Activated CD8-positive, alpha-beta memory T cell treated with anti-CD3 and anti-CD28 coated beads, Interleukin-2, amount 10 ng/mL, durations not matched to agents 7 days and 5 days (primary cell): ENCODE results near the gene WFDC9. TPM values are rescaled to one million over a fixed set of nuclear protein-coding genes. Genes with fewer than 3 reads are reported as not detected.
"Not testable (repeated sequence)": the region's sequence is repeated elsewhere in the genome, so short reads cannot be mapped to it uniquely, and the experiment has no call there.

Experiments
- ATAC-seq: fragments of 150-1000 bp; cut with Tn5 transposase; one replicate; pipeline ENCODE4 v1.10.0; 2021; ENCODE audit warnings: moderate library complexity
- CTCF ChIA-PET: fragments of 350-600 bp; sonication (Branson Sonifier 250); formaldehyde crosslinking; loops from one replicate; lab custom pipeline; 2021; ENCODE audit warnings: antibody characterized with exemption; lab: Charles Lee
- DNase-seq: peaks from one replicate; pipeline ENCODE4 v3.0.0-alpha.2; 2020
- H3K27ac Mint-ChIP-seq: one replicate; pipeline ENCODE4 v1.8.0; 2021; ENCODE audit warnings: mild to moderate bottlenecking, mixed read lengths
- H3K27me3 Mint-ChIP-seq: one replicate; pipeline ENCODE4 v1.8.0; 2021; ENCODE audit warnings: mixed read lengths
- H3K36me3 Mint-ChIP-seq: one replicate; pipeline ENCODE4 v1.8.0; 2021; ENCODE audit warnings: mild to moderate bottlenecking, mixed read lengths
- H3K4me1 Mint-ChIP-seq: one replicate; pipeline ENCODE4 v1.8.0; 2021; ENCODE audit warnings: mixed read lengths
- H3K4me3 Mint-ChIP-seq: one replicate; pipeline ENCODE4 v1.8.0; 2021; ENCODE audit warnings: mild to moderate bottlenecking, moderate library complexity, mixed read lengths
- H3K9me3 Mint-ChIP-seq: one replicate; pipeline ENCODE4 v1.8.0; 2022; ENCODE audit warnings: low read depth, mixed read lengths
- total RNA-seq, 2 experiments: library from RNA; stranded (reverse); gene quantifications; one replicate each; pipeline ENCODE4 v1.2.3, GENCODE V29; 2021

Gene WFDC9
- total RNA-seq, 2 experiments from 2014 or later, result not detected

DNA sequence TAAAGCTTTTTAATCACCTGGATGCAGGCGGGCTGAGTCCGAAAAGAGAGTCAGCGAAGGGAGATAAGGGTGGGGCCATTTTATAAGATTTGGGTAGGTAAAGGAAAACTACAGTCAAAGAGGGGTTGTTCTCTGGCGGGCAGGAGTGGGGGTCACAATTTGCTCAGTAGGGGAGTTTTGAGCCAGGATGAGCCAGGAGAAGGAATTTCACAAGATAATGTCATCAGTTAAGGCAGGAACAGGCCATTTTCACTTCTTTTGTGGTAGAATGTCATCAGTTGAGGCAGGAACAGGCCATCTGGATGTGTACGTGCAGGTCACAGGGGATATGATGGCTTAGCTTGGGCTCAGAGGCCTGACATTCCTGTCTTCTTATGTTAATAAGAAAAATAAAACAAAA, 46.8 kb downstream of the WFDC9 start:
- H3K36me3 Mint-ChIP-seq, H3K4me3 Mint-ChIP-seq, H3K4me1 Mint-ChIP-seq, ATAC-seq, H3K9me3 Mint-ChIP-seq, H3K27ac Mint-ChIP-seq, DNase-seq, CTCF ChIA-PET: not testable (repeated sequence)
- H3K27me3 Mint-ChIP-seq, result peaks cover 35% of the 10 kb centered on the region

DNA sequence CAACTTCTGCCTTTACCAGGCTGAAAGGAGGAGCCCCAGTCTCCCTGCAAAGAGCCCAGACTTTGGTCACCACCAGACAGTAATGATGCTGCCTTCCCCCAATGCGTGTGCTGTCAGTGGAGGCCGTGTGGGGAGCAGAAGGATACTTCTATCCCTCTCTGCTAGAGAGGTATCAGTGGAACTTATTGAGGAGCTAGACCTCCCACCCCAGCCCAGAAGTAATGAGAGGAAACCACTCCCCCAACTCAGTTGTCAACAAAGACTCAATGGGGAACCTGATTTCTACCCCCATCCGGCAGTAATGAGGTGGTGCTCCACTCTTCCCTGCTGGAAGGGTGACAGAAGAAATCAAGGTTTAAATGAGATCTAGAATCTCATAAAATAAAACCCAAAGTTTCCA, 47.6 kb downstream of the WFDC9 start:
- H3K9me3 Mint-ChIP-seq, result no peaks in the 10 kb centered on the region
- H3K27me3 Mint-ChIP-seq, result peaks cover 34% of the 10 kb centered on the region
- H3K27ac Mint-ChIP-seq, result no peak overlapping the region
- CTCF ChIA-PET, result no interaction called here
- no peak for DNase-seq
- no peaks in the 10 kb centered on the region for H3K36me3 Mint-ChIP-seq
- H3K4me1 Mint-ChIP-seq, result no peaks in the 10 kb centered on the region
- ATAC-seq, result no peak
- H3K4me3 Mint-ChIP-seq, result no peak overlapping the region

DNA sequence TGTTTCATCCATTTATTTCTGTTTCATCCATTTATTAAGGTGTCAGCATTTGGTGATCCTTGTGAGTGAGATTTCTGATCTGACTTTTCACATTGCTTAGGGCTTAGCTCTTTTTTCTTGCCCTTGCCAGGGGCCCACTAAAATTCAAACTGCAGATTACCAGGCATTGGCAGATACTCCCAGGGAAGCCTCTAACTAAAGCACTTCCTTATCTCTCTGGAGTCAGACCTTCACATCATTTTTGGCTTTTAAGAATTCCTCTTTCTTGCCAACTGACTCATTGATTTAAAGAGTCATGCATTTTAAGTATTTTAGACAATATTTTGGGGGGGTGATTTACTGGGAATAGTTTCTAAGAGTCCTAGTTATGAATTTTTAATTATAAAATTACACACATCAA, 49.4 kb downstream of the WFDC9 start:
- Mint-ChIP-seq H3K9me3 (no peaks in the 10 kb centered on the region), H3K4me1 (no peaks in the 10 kb centered on the region), H3K27ac (no peak overlapping the region), H3K27me3 (peaks cover 36% of the 10 kb centered on the region), H3K36me3 (no peaks in the 10 kb centered on the region), H3K4me3 (no peak overlapping the region)
- DNase-seq (no peak), ATAC-seq (no peak)
- CTCF ChIA-PET, result no interaction called here

DNA sequence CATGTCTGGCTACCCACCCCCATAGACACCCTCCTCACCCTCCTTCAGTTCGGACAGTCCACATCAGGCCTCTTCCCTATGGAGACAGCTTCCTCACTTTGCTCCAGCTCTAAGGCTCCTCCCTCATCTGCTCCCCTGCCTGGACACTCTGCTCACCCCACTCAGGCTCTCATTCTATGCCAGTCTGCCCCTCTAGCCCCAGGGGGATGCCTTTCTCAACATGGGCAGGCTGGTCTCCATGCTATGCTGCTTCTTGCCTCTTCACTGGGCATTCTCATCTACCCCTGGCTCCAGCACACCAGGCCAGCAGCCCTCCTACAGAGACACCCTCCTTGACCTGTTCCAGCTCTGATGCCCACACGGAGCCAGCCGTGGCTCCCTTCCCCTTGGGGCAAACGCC, 51.9 kb downstream of the WFDC9 start, which contains the start of gene WFDC8:
TSS of gene WFDC8 (minus strand) at position 101 of the 400 bp plus-strand sequence. CDS start at position 64, 37 bp downstream.
- CTCF ChIA-PET, result no interaction called here
- DNase-seq, result no peak
- Mint-ChIP-seq H3K27ac (no peak within 1 kb of the TSS), H3K9me3 (no peaks in the 10 kb centered on the region), H3K36me3 (no peaks in the 10 kb centered on the region), H3K4me1 (no peaks in the 10 kb centered on the region), H3K27me3 (peaks cover 38% of the 10 kb centered on the region), H3K4me3 (no peak within 1 kb of the TSS)
- ATAC-seq, result no peak

DNA sequence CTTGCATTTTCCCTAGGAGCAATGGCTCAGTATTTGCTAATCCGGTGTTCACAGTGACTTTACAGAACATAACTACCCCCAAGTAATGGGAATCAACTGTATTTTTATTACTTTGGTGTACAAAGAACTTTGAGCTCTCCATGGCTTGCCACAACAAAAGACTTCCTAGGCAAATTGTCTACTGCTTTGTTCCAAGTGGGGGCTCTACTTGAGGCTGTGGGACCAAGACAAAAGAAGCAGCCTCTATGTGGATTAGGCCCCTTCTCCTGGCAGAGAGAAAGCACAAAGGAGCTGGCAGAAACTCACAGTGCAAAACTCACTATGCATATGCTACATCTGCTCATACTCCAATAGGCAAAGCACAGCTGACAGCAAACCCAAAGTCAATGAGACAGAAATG, 52.9 kb downstream of the WFDC9 start:
- Mint-ChIP-seq H3K36me3 (no peaks in the 10 kb centered on the region), H3K27me3 (peaks cover 40% of the 10 kb centered on the region), H3K27ac (no peak overlapping the region), H3K9me3 (no peaks in the 10 kb centered on the region), H3K4me1 (no peaks in the 10 kb centered on the region), H3K4me3 (no peak overlapping the region)
- no peak for ATAC-seq
- CTCF ChIA-PET, result no interaction called here
- no peak for DNase-seq

DNA sequence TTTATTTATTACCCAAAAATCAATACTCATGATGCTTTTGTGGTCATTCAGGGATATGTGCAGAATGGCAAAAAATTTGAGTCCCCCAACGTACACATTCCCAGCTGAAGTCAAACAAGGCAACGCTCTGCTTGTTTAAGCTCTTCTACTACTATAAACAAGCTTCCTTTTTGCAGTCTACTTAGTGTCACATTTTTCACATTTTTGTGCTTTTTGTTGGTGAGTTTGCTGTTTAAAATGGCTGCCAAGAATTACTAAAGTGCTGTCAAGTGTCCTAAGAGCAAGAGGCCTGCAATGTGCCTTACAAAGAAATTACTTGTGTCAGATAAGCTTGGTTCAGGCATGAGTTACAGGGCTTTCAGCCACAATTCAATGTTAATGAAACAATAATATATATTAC, 54.1 kb downstream of the WFDC9 start:
- no peaks in the 10 kb centered on the region for H3K9me3 Mint-ChIP-seq
- DNase-seq, result no peak
- CTCF ChIA-PET, result no interaction called here
- H3K36me3 Mint-ChIP-seq, result no peaks in the 10 kb centered on the region
- H3K27me3 Mint-ChIP-seq, result peaks cover 42% of the 10 kb centered on the region
- H3K27ac Mint-ChIP-seq, result no peak overlapping the region
- no peak for ATAC-seq
- H3K4me3 Mint-ChIP-seq, result no peak overlapping the region
- H3K4me1 Mint-ChIP-seq, result no peaks in the 10 kb centered on the region

DNA sequence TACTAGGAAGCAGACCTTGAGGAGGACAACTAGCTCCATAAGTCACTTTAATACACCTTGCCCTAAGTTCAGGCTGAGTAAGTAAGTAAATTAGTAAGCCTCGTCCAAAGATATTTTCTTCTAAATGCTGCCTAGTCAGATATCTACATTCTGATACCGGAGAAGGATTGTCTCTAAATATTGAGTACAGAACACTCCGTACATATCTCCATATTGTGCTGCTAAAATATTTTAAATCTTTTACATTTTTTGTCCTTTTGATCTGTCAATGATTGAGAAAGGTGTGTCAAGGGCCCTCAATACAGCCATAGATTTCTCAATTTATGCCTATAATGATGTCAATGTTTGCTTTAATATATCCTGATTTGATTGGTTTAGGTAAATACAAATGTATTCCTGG, 55.2 kb downstream of the WFDC9 start:
- ATAC-seq (no peak), DNase-seq (no peak)
- Mint-ChIP-seq H3K9me3 (no peaks in the 10 kb centered on the region), H3K36me3 (no peaks in the 10 kb centered on the region), H3K4me3 (no peak overlapping the region), H3K27me3 (peaks cover 42% of the 10 kb centered on the region), H3K4me1 (no peaks in the 10 kb centered on the region), H3K27ac (no peak overlapping the region)
- CTCF ChIA-PET, result no interaction called here

DNA sequence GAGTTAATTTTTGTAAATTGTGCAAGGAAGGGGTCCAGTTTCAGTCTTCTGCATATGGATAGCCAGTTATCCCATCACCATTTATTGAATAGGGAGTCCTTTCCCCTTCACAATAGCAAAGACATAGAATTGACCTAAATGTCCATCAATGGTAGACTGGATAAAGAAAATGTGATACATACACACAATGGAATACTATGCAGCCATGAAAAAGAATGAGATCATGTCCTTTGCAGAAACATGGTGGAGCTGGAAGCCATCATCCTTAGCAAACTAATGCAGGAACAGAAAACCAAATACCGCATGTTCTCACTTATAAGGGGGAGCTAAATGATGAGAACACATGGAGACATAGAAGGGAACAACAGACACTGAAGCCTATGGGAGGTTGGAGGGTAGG, 61.4 kb downstream of the WFDC9 start:
- H3K4me1 Mint-ChIP-seq, DNase-seq, H3K9me3 Mint-ChIP-seq, ATAC-seq, H3K4me3 Mint-ChIP-seq, H3K27ac Mint-ChIP-seq, CTCF ChIA-PET, H3K36me3 Mint-ChIP-seq: not testable (repeated sequence)
- H3K27me3 Mint-ChIP-seq, result peaks cover 29% of the 10 kb centered on the region

DNA sequence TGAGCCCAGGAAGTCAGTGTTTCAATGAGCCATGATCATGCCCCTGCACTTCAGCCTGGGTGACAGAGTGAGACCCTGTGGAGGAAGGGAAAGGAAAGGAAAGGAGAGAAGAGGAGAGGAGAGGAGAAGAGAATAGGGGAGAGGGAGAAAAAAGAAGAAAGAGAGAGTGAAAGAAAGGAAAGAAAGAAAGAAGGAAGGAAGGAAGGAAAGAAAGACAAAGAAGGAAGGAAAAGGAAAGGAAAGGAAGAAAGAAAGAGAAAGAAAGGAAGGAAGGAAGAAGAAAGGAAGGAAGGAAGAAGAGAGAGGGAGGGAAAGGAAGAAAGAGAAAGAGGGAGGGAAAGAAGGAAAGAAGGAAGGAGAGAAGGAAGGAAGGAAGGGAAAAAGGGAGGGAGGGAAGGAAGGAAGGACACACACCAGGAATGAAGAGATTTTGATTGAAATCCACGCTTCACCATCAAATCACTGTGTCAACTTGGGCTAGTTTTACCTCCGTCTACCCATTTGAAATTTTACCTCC, 66.3 kb downstream of the WFDC9 start:
- ATAC-seq (no peak), DNase-seq (no peak)
- Mint-ChIP-seq H3K27ac (no peak overlapping the region), H3K27me3 (peaks cover 22% of the 10 kb centered on the region), H3K4me3 (no peak overlapping the region), H3K36me3 (no peaks in the 10 kb centered on the region), H3K4me1 (no peaks in the 10 kb centered on the region), H3K9me3 (peaks cover 2% of the 10 kb centered on the region)
- CTCF ChIA-PET, result no interaction called here

Other genes with a start within 250 kb of the WFDC9 start
- 1 to 10 TPM; 6.6 to 9.7 TPM for gene DBNDD2, start 223.0 kb downstream of the WFDC9 start, total RNA-seq
- gene PIGT, start 215.1 kb downstream of the WFDC9 start, total RNA-seq, result 10 to 100 TPM; 68.0 to 79.2 TPM
- not detected for gene WFDC2, start 161.5 kb downstream of the WFDC9 start, total RNA-seq
- gene SPINT3, start 115.7 kb downstream of the WFDC9 start, total RNA-seq, result not detected
- gene WFDC6, start 91.8 kb downstream of the WFDC9 start, total RNA-seq, result not detected
- gene EPPIN, start 83.9 kb downstream of the WFDC9 start, total RNA-seq, result not detected
- not detected for gene WFDC8, start 52.0 kb downstream of the WFDC9 start, total RNA-seq
- not detected for gene WFDC10A, start 1.5 kb downstream of the WFDC9 start, total RNA-seq
- not detected for gene WFDC11, start 39.0 kb upstream of the WFDC9 start, total RNA-seq
- not detected for gene WFDC13, start 70.8 kb upstream of the WFDC9 start, total RNA-seq
- gene WFDC10B, start 73.7 kb upstream of the WFDC9 start, total RNA-seq, result not detected
- not detected for gene SPINT4, start 91.1 kb upstream of the WFDC9 start, total RNA-seq
- gene WFDC3, start 160.6 kb upstream of the WFDC9 start, total RNA-seq, result not detected
- 10 to 100 TPM; 30.5 to 32.7 TPM for gene DNTTIP1, start 160.7 kb upstream of the WFDC9 start, total RNA-seq
- gene UBE2C, start 181.4 kb upstream of the WFDC9 start, total RNA-seq, result 100 to 1,000 TPM; 206 to 219 TPM
- gene TNNC2, start 196.0 kb upstream of the WFDC9 start, total RNA-seq, result not detected
- gene SNX21, start 202.5 kb upstream of the WFDC9 start, total RNA-seq, result 1 to 10 TPM in 1 of 2 experiments, under 1 TPM in 1; 0.96 to 1.1 TPM
- gene ACOT8, start 226.1 kb upstream of the WFDC9 start, total RNA-seq, result 10 to 100 TPM; 36.1 TPM
- gene ZSWIM3, start 226.3 kb upstream of the WFDC9 start, total RNA-seq, result 1 to 10 TPM; 4.5 to 6.5 TPM
- 1 to 10 TPM; 2.2 to 4.4 TPM for gene ZSWIM1, start 249.9 kb upstream of the WFDC9 start, total RNA-seq